T-cell (primary cell): ENCODE data around the gene DYNC1LI2. TPM values are rescaled to one million over a fixed set of nuclear protein-coding genes. Genes with fewer than 3 reads are reported as not detected.
A peak's percentile ranks its signal among the peaks of the same experiment; 100 is the strongest.

Experiments used
- ATAC-seq, 4 experiments: fragments of 200-7000 bp in 3 of 4; fragments of 150-1000 bp in 1 of 4; cut with Tn5 transposase; replicated peaks in 1 of 4; 1 replicate in 3 of 4; 2 replicates in 1 of 4; pipeline ENCODE4 v1.10.0; 2021; ENCODE audit warnings: moderate library complexity in 3 of 4, mild to moderate bottlenecking in 2 of 4, moderate number of reproducible peaks in 1 of 4
- CTCF ChIA-PET, 2 donors: fragments of 300-600 bp; sonication (Branson Sonifier 250); formaldehyde crosslinking; loops; one replicate each; lab custom pipeline; 2022; ENCODE audit warnings: antibody characterized with exemption in 2 of 2; lab: Charles Lee
- POLR2A ChIA-PET, 2 donors: fragments of 300-600 bp; sonication (Branson Sonifier 250); formaldehyde crosslinking; loops; one replicate each; lab custom pipeline; 2022; ENCODE audit warnings: antibody characterized with exemption in 2 of 2; lab: Charles Lee
- DNase-seq, 35 experiments: peaks; one replicate each; pipeline versions ENCODE4 v3.0.0 to v3.0.0-alpha.2; 2013 to 2023
- H3K27ac ChIP-seq: one replicate; pipeline ENCODE4 v1.5.1; 2013; ENCODE audit warnings: low read length
- H3K27me3 ChIP-seq, 2 experiments: replicated peaks in 1 of 2; 1 replicate in 1 of 2; 2 replicates in 1 of 2; pipeline versions ENCODE4 v1.6.1 to v1.7.0; 2013; ENCODE audit warnings: low read length in 1 of 2, mixed read lengths in 1 of 2; ENCODE audit not compliant: control insufficient read depth in 2 of 2, insufficient read depth in 2 of 2; ENCODE audit errors: extremely low read depth in 1 of 2
- H3K36me3 ChIP-seq, 2 donors: 1 replicate in 1 of 2; 2 replicates in 1 of 2; pipeline versions ENCODE4 v1.6.1 to v1.7.0; 2013; ENCODE audit warnings: low read length in 1 of 2; ENCODE audit not compliant: control insufficient read depth in 2 of 2, insufficient read depth in 1 of 2; ENCODE audit errors: extremely low read depth in 1 of 2
- H3K4me1 ChIP-seq, 2 experiments: 1 replicate in 1 of 2; 2 replicates in 1 of 2; pipeline versions ENCODE4 v1.6.1 to v1.7.0; 2013; ENCODE audit warnings: low read length in 2 of 2, mixed read lengths in 1 of 2; ENCODE audit not compliant: insufficient read depth in 2 of 2, control insufficient read depth in 1 of 2; ENCODE audit errors: extremely low read depth in 1 of 2
- H3K4me3 ChIP-seq, 2 donors: 1 replicate in 1 of 2; 2 replicates in 1 of 2; pipeline versions ENCODE4 v1.5.1 to v1.7.0; 2013; ENCODE audit warnings: mild to moderate bottlenecking in 2 of 2, low read length in 1 of 2, moderate library complexity in 1 of 2; ENCODE audit not compliant: control insufficient read depth in 1 of 2; ENCODE audit errors: extremely low read depth in 1 of 2
- H3K9me3 ChIP-seq: 2 replicates; pipeline ENCODE4 v1.7.0; 2013
- H3K27ac Mint-ChIP-seq, 2 donors: one replicate each; pipeline ENCODE4 v1.8.0; 2020 to 2021; ENCODE audit warnings: mild to moderate bottlenecking in 2 of 2, mixed read lengths in 2 of 2
- H3K27me3 Mint-ChIP-seq, 2 donors: one replicate each; pipeline ENCODE4 v1.8.0; 2021 to 2022; ENCODE audit warnings: mixed read lengths in 2 of 2
- H3K36me3 Mint-ChIP-seq: one replicate; pipeline ENCODE4 v1.8.0; 2021; ENCODE audit warnings: mixed read lengths
- H3K4me1 Mint-ChIP-seq, 3 donors: one replicate each; pipeline ENCODE4 v1.8.0; 2020 to 2022; ENCODE audit warnings: mixed read lengths in 3 of 3, mild to moderate bottlenecking in 1 of 3
- H3K4me3 Mint-ChIP-seq, 3 donors: one replicate each; pipeline ENCODE4 v1.8.0; 2020 to 2022; ENCODE audit warnings: mild to moderate bottlenecking in 3 of 3, mixed read lengths in 3 of 3, moderate library complexity in 3 of 3
- H3K9me3 Mint-ChIP-seq, 3 donors: one replicate each; pipeline ENCODE4 v1.8.0; 2020 to 2022; ENCODE audit warnings: mixed read lengths in 3 of 3
- WGBS: methylation state at CpG from one replicate; pipeline ENCODE4 v1.1.5; 2013; ENCODE audit warnings: missing lambda C conversion rate; ENCODE audit not compliant: insufficient coverage; 5-methylcytosine and 5-hydroxymethylcytosine counted together
- total RNA-seq, 35 experiments: library from RNA in 6 of 35; stranded (reverse) in 6 of 35; fragments of 120-200 nt in 1 of 35; gene quantifications; one replicate each; pipeline versions ENCODE4 v1.2.1 to v1.2.4 and lab custom pipeline; 2013 to 2026

The DYNC1LI2 gene
- total RNA-seq, 5 donors from 2014 or later (not counting 1 experiment from before 2014, with no cell fraction given) = 69.9 to 92.1 (median 81.3) TPM

GRCh38 chr16:66752958-66753357 is 1.5 kb upstream of the DYNC1LI2 start:
- peaks cover 0 to 6% of the 10 kb centered on the region in 2 experiments for H3K27me3 ChIP-seq
- ChIA-PET POLR2A (no interaction called here), CTCF (interaction anchor here in 1 of 2 donors (0.8 to 1.9 kb wide), 3 partner anchors 11 to 346 kb away, joined by 3 to 7 read pairs (median 5); partner anchors contain the start of gene NAE1)
- DNase-seq (no peak), ATAC-seq (no peak)
- peaks cover 12% of the 10 kb centered on the region for H3K36me3 Mint-ChIP-seq
- H3K9me3 Mint-ChIP-seq = no peaks in the 10 kb centered on the region
- H3K4me3 ChIP-seq = no peak overlapping the region
- peaks cover 0 to 14% of the 10 kb centered on the region in 2 donors for H3K27me3 Mint-ChIP-seq
- no peak overlapping the region for H3K4me3 Mint-ChIP-seq
- H3K4me1 Mint-ChIP-seq = peaks cover 33% of the 10 kb centered on the region in 3 donors
- 83% methylated on average over 1 of the region's 2 CpGs for WGBS
- no peaks in the 10 kb centered on the region for H3K9me3 ChIP-seq
- H3K27ac ChIP-seq = no peak overlapping the region
- H3K4me1 ChIP-seq = peaks cover 16 to 25% of the 10 kb centered on the region in 2 experiments
- peaks cover 2 to 9% of the 10 kb centered on the region in 2 donors for H3K36me3 ChIP-seq
- H3K27ac Mint-ChIP-seq = no peak overlapping the region

- POLR2A ChIA-PET = interaction anchor here in 1 of 2 donors (0.6 kb wide), 1 partner anchor 15 kb away, joined by 9 read pairs; no protein-coding TSS in a partner anchor
- H3K4me1 Mint-ChIP-seq = peaks cover 33 to 38% (median 33%) of the 10 kb centered on the region in 3 donors
- H3K27me3 Mint-ChIP-seq = peaks cover 0 to 14% of the 10 kb centered on the region in 2 donors
- DNase-seq (no peak), ATAC-seq (no peak)
- Histone ChIP-seq H3K4me1 (peaks cover 16 to 25% of the 10 kb centered on the region in 2 experiments), H3K4me3 (no peak overlapping the region), H3K36me3 (peaks cover 5 to 9% of the 10 kb centered on the region in 2 donors), H3K9me3 (no peaks in the 10 kb centered on the region), H3K27ac (no peak overlapping the region), H3K27me3 (peaks cover 0 to 6% of the 10 kb centered on the region in 2 experiments)
- CTCF ChIA-PET = interaction anchor here in 1 of 2 donors (0.6 to 1.9 kb wide), 10 partner anchors 10 to 345 kb away, joined by 3 to 7 read pairs (median 5); partner anchors contain the start of genes CKLF and NAE1
- WGBS = 88% methylated on average over 3 of the region's 6 CpGs
- peak overlapping the region; percentile 75 to 89 (median 77) for H3K4me3 Mint-ChIP-seq
- H3K9me3 Mint-ChIP-seq = no peaks in the 10 kb centered on the region
- peaks cover 12% of the 10 kb centered on the region for H3K36me3 Mint-ChIP-seq
- H3K27ac Mint-ChIP-seq = peak overlapping the region; percentile 86 to 92
These were observed 970 bp upstream of the DYNC1LI2 start for GRCh38 chr16:66752379-66752778.

GRCh38 chr16:66751992-66752322 is 548 bp upstream of the DYNC1LI2 start:
- Histone ChIP-seq H3K4me1 (peaks cover 16 to 28% of the 10 kb centered on the region in 2 experiments), H3K27me3 (peaks cover 0 to 6% of the 10 kb centered on the region in 2 experiments), H3K27ac (no peak overlapping the region), H3K4me3 (peak overlapping the region; percentile 45 to 76), H3K36me3 (peaks cover 5 to 9% of the 10 kb centered on the region in 2 donors), H3K9me3 (no peaks in the 10 kb centered on the region)
- DNase-seq = no peak
- ATAC-seq = no peak
- peak overlapping the region; percentile 75 to 89 (median 77) for H3K4me3 Mint-ChIP-seq
- H3K9me3 Mint-ChIP-seq = no peaks in the 10 kb centered on the region
- WGBS = 7% methylated on average over 2 of the region's 3 CpGs
- H3K36me3 Mint-ChIP-seq = peaks cover 12% of the 10 kb centered on the region
- CTCF ChIA-PET = interaction anchor here (0.5 to 1.9 kb wide), 12 partner anchors 9 to 416 kb away, joined by 3 to 7 read pairs (median 5); partner anchors contain the start of genes CKLF (in 1 of the 2) and NAE1 (in 1 of the 2)
- peaks cover 33 to 41% (median 36%) of the 10 kb centered on the region in 3 donors for H3K4me1 Mint-ChIP-seq
- H3K27me3 Mint-ChIP-seq = peaks cover 0 to 14% of the 10 kb centered on the region in 2 donors
- peak overlapping the region; percentile 86 to 92 for H3K27ac Mint-ChIP-seq
- POLR2A ChIA-PET = interaction anchor here (0.6 kb wide), 2 partner anchors 11 to 14 kb away, joined by 4 to 9 read pairs; no protein-coding TSS in a partner anchor

GRCh38 chr16:66751053-66751302 is 431 bp downstream of the DYNC1LI2 start:
- DNase-seq = peak in 2 of 35 experiments; percentile 11 to 15
- Histone ChIP-seq H3K4me3 (peak overlapping the region; percentile 76 to 94), H3K4me1 (peaks cover 16 to 31% of the 10 kb centered on the region in 2 experiments), H3K9me3 (no peaks in the 10 kb centered on the region), H3K27ac (peak overlapping the region; percentile 12), H3K27me3 (peaks cover 0 to 6% of the 10 kb centered on the region in 2 experiments), H3K36me3 (peaks cover 5 to 18% of the 10 kb centered on the region in 2 donors)
- Mint-ChIP-seq H3K36me3 (peaks cover 19% of the 10 kb centered on the region), H3K4me1 (peaks cover 33 to 50% (median 44%) of the 10 kb centered on the region in 3 donors), H3K4me3 (peak overlapping the region; percentile 85 to 89 (median 87)), H3K27me3 (peaks cover 0 to 14% of the 10 kb centered on the region in 2 donors), H3K27ac (peak overlapping the region; percentile 75 to 84), H3K9me3 (no peaks in the 10 kb centered on the region)
- ATAC-seq = peak; percentile 1 to 18 (median 4)
- CTCF ChIA-PET = interaction anchor here in 1 of 2 donors (0.5 to 1.9 kb wide), 7 partner anchors 14 to 344 kb away, joined by 3 to 7 read pairs (median 5); no protein-coding TSS in a partner anchor
- POLR2A ChIA-PET = no interaction called here
- 1% methylated on average over 21 of the region's 22 CpGs for WGBS

GRCh38 chr16:66750279-66751052 is 943 bp downstream of the DYNC1LI2 start:
- Histone ChIP-seq H3K4me3 (peak overlapping the region; percentile 76 to 94), H3K27ac (peak overlapping the region; percentile 12), H3K36me3 (peaks cover 5 to 19% of the 10 kb centered on the region in 2 donors), H3K4me1 (peaks cover 16 to 31% of the 10 kb centered on the region in 2 experiments), H3K9me3 (no peaks in the 10 kb centered on the region), H3K27me3 (peaks cover 0 to 6% of the 10 kb centered on the region in 2 experiments)
- POLR2A ChIA-PET = interaction anchor here in 1 of 2 donors (0.6 kb wide), 1 partner anchor 17 kb away, joined by 4 read pairs; no protein-coding TSS in a partner anchor
- DNase-seq (peak in 1 of 35 experiments; percentile 12), ATAC-seq (no peak)
- peaks cover 20% of the 10 kb centered on the region for H3K36me3 Mint-ChIP-seq
- H3K4me1 Mint-ChIP-seq = peaks cover 33 to 51% (median 44%) of the 10 kb centered on the region in 3 donors
- H3K9me3 Mint-ChIP-seq = no peaks in the 10 kb centered on the region
- peaks cover 0 to 14% of the 10 kb centered on the region in 2 donors for H3K27me3 Mint-ChIP-seq
- peak overlapping the region; percentile 85 to 89 (median 87) for H3K4me3 Mint-ChIP-seq
- CTCF ChIA-PET = interaction anchor here in 1 of 2 donors (1.2 to 1.7 kb wide), 2 partner anchors 20 to 52 kb away, joined by 3 to 5 read pairs; no protein-coding TSS in a partner anchor
- WGBS = 7% methylated on average over 9 of the region's 12 CpGs
- H3K27ac Mint-ChIP-seq = peak overlapping the region; percentile 75 to 84

- Mint-ChIP-seq H3K4me1 (peaks cover 26 to 49% (median 41%) of the 10 kb centered on the region in 3 donors), H3K4me3 (no peak overlapping the region), H3K36me3 (peaks cover 23% of the 10 kb centered on the region), H3K27me3 (no peaks in the 10 kb centered on the region), H3K27ac (no peak overlapping the region), H3K9me3 (no peaks in the 10 kb centered on the region)
- H3K27me3 ChIP-seq = no peaks in the 10 kb centered on the region
- POLR2A ChIA-PET = interaction anchor here in 1 of 2 donors (0.7 kb wide), 1 partner anchor 10 kb away, joined by 4 read pairs; no protein-coding TSS in a partner anchor
- peaks cover 12 to 28% of the 10 kb centered on the region in 2 experiments for H3K4me1 ChIP-seq
- H3K4me3 ChIP-seq = no peak overlapping the region
- DNase-seq (peak in 1 of 35 experiments; percentile 7), ATAC-seq (no peak)
- no peak overlapping the region for H3K27ac ChIP-seq
- peaks cover 9 to 52% of the 10 kb centered on the region in 2 donors for H3K36me3 ChIP-seq
- H3K9me3 ChIP-seq = no peaks in the 10 kb centered on the region
- CTCF ChIA-PET = interaction anchor here in 1 of 2 donors (0.7 kb wide), 1 partner anchor 927 kb away, joined by 3 read pairs; no protein-coding TSS in a partner anchor
- 0% methylated on average over 1 of the region's 1 CpG for WGBS
These were observed 4.7 kb downstream of the DYNC1LI2 start for GRCh38 chr16:66746682-66747081.
